Measurements from ENCODE around the gene SVBP. TPM values are rescaled to one million over a fixed set of nuclear protein-coding genes. Genes with fewer than 3 reads are reported as not detected.

The SVBP gene
- total and polyA plus RNA-seq, 12 donors = 11.6 to 31.7 (median 14.5) TPM

GRCh38 chr1:42841440-42842147 lies 24.4 kb upstream of the SVBP start:
- H3K36me3 ChIP-seq = peaks cover 0 to 50% (median 0%) of the 10 kb centered on the region in 9 donors
- no peak overlapping the region for H3K4me3 ChIP-seq
- ATAC-seq = no peak
- no peak overlapping the region for H3K27ac ChIP-seq
- no peak for TF ChIP-seq CTCF (IDR thresholded peaks at IDR 0.05)
- peaks cover 0 to 19% (median 6%) of the 10 kb centered on the region in 9 donors for H3K4me1 ChIP-seq
- no peak for DNase-seq
- WGBS, 2 donors = 91 to 93% methylated on average over 2 of the region's 2 CpGs
- no peaks in the 10 kb centered on the region for H3K27me3 ChIP-seq
- intact Hi-C loops (cut with DNase I) = no loop called here
- H3K9me3 ChIP-seq = no peaks in the 10 kb centered on the region

- no peak for TF ChIP-seq CTCF (IDR thresholded peaks at IDR 0.05)
- H3K4me1 ChIP-seq = peaks cover 0 to 18% (median 6%) of the 10 kb centered on the region in 9 donors
- peaks cover 0 to 50% (median 0%) of the 10 kb centered on the region in 9 donors for H3K36me3 ChIP-seq
- ATAC-seq (no peak), DNase-seq (no peak)
- intact Hi-C loops (cut with DNase I) = no loop called here
- H3K27me3 ChIP-seq = no peaks in the 10 kb centered on the region
- H3K4me3 ChIP-seq = no peak overlapping the region
- no peak overlapping the region for H3K27ac ChIP-seq
- WGBS, 2 donors = 70 to 73% methylated on average over 3 of the region's 3 CpGs
- H3K9me3 ChIP-seq = no peaks in the 10 kb centered on the region
Measured at GRCh38 chr1:42841010-42841409, 23.8 kb upstream of the SVBP start.

GRCh38 chr1:42838482-42839190 lies 21.4 kb upstream of the SVBP start:
- intact Hi-C loops (cut with DNase I) = no loop called here
- no peak overlapping the region for H3K4me3 ChIP-seq
- DNase-seq (no peak), ATAC-seq (peak in 4 of 8 donors; percentile 22 to 52 (median 33))
- H3K4me1 ChIP-seq = peaks cover 0 to 6% (median 0%) of the 10 kb centered on the region in 9 donors
- TF ChIP-seq CTCF (IDR thresholded peaks at IDR 0.05) = no peak
- no peaks in the 10 kb centered on the region for H3K9me3 ChIP-seq
- H3K36me3 ChIP-seq = peaks cover 0 to 54% (median 0%) of the 10 kb centered on the region in 9 donors
- no peaks in the 10 kb centered on the region for H3K27me3 ChIP-seq
- peak overlapping the region in 1 of 10 donors; percentile 46 for H3K27ac ChIP-seq
- WGBS, 2 donors = 83 to 86% methylated on average over 7 of the region's 7 CpGs

- no peak for DNase-seq
- intact Hi-C loops (cut with DNase I) = no loop called here
- Histone ChIP-seq H3K4me1 (peaks cover 0 to 6% (median 0%) of the 10 kb centered on the region in 9 donors), H3K36me3 (peaks cover 0 to 45% (median 0%) of the 10 kb centered on the region in 9 donors), H3K27me3 (no peaks in the 10 kb centered on the region), H3K4me3 (no peak overlapping the region), H3K27ac (peak overlapping the region in 1 of 10 donors; percentile 46), H3K9me3 (no peaks in the 10 kb centered on the region)
- peak in 2 of 8 donors; percentile 20 to 27 for ATAC-seq
- TF ChIP-seq CTCF (IDR thresholded peaks at IDR 0.05) = no peak
- WGBS, 2 donors = 48 to 65% methylated on average over 3 of the region's 3 CpGs
Measured at GRCh38 chr1:42837709-42838108, 20.5 kb upstream of the SVBP start.
